GM10248 (cell line): ENCODE data around the gene ALMS1.
"Not testable (repeated sequence)": the region's sequence is repeated elsewhere in the genome, so short reads cannot be mapped to it uniquely, and the experiment has no call there.

Experiments
- CTCF ChIA-PET: fragments of 300-600 bp; sonication (Branson Sonifier 250); formaldehyde crosslinking; extraction: SDS; loops from one replicate; lab custom pipeline; 2021; ENCODE audit warnings: antibody characterized with exemption; lab: Yijun Ruan, JAX
- POLR2A ChIA-PET: fragments of 350-650 bp; sonication (Branson Sonifier 250); formaldehyde crosslinking; extraction: SDS; loops from one replicate; lab custom pipeline; 2020; ENCODE audit warnings: antibody characterized with exemption; lab: Yijun Ruan, JAX
- DNase-seq: peaks from one replicate; pipeline ENCODE4 v3.0.0; 2012; ENCODE audit errors: extremely low spot score
- TF ChIP-seq, protein P1 (sequence below): IDR thresholded peaks from 2 replicates; pipeline ENCODE4 v1.5.1; 2012; ENCODE audit warnings: mild to moderate bottlenecking, low read depth; ENCODE audit errors: extremely low read depth, missing control alignments, control extremely low read depth

ALMS1 gene

DNA sequence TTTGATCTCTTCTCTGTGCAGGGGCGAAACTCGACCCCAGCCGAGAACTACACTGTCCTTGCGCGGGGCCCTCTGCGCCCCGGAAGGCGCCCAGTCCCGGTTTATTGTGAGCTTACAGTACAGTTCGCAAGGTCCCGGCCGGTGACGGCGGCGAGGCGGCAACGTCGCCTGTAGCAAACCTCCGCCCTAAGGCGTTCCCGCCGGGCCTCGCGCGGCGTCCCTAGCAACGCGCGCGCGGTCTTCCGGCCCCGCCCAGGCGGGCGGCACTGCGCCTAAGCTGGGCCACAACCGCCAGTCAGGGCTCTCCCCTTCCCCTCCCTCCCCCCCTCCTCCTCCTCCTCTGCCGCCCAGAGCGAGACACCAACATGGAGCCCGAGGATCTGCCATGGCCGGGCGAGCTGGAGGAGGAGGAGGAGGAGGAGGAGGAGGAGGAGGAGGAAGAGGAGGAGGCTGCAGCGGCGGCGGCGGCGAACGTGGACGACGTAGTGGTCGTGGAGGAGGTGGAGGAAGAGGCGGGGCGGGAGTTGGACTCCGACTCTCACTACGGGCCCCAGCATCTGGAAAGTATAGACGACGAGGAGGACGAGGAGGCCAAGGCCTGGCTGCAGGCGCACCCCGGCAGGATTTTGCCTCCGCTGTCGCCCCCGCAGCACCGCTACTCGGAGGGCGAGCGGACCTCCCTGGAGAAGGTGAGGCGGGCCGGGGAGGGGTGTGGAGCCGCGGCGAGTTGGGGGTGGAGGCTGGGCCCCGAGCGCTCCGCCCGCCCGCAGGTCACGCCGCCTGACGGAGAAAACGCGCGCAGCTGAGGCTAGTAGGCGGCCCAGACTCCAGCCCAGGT lies at the start of gene ALMS1:
TSS of gene ALMS1 (plus strand) at position 333 of the 838 bp plus-strand sequence. CDS start at position 366, 33 bp downstream.
- TF ChIP-seq, protein P1, sequence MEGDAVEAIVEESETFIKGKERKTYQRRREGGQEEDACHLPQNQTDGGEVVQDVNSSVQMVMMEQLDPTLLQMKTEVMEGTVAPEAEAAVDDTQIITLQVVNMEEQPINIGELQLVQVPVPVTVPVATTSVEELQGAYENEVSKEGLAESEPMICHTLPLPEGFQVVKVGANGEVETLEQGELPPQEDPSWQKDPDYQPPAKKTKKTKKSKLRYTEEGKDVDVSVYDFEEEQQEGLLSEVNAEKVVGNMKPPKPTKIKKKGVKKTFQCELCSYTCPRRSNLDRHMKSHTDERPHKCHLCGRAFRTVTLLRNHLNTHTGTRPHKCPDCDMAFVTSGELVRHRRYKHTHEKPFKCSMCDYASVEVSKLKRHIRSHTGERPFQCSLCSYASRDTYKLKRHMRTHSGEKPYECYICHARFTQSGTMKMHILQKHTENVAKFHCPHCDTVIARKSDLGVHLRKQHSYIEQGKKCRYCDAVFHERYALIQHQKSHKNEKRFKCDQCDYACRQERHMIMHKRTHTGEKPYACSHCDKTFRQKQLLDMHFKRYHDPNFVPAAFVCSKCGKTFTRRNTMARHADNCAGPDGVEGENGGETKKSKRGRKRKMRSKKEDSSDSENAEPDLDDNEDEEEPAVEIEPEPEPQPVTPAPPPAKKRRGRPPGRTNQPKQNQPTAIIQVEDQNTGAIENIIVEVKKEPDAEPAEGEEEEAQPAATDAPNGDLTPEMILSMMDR: peak; percentile 24
- ChIA-PET CTCF (interaction anchor here (0.9 to 2.6 kb wide), 5 partner anchors 33 to 97 kb away, joined by 3 to 6 read pairs (median 5); no protein-coding TSS in a partner anchor), POLR2A (interaction anchor here (0.6 to 1.0 kb wide), 3 partner anchors 152 to 942 kb away, joined by 3 to 4 read pairs (median 3); partner anchors contain the start of gene CCT7)
- peak; percentile 95 for DNase-seq

- TF ChIP-seq, protein P1: no peak
- CTCF ChIA-PET: no interaction called here
- POLR2A ChIA-PET: no interaction called here
- DNase-seq: no peak
Observed at GRCh38 chr2:73337828-73338227, 47.8 kb upstream of the ALMS1 start.

DNA sequence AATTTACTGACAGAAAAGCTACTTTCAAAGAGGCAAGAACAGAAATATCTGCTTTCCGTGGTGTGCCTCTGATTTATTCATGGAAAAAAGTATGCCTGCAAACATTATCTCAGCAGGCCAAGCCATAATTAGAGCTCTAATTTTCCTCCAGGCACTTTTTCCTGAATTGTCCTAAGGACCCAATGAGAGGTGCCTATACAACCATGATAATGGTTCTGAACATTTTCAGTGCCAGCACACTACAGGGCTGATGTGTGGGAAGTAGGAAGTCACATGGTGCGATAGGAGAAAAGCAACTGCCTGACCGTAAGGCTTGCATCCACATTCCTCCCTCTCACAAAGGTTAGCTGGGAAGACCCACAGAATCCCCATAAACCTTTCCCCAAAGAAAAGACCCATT lies 46.4 kb upstream of the ALMS1 start:
- CTCF ChIA-PET: interaction anchor here (1.0 to 1.2 kb wide), 2 partner anchors 28 to 34 kb away, joined by 3 read pairs; no protein-coding TSS in a partner anchor
- TF ChIP-seq, protein P1: no peak
- POLR2A ChIA-PET: no interaction called here

GRCh38 chr2:73341039-73341438 lies 44.6 kb upstream of the ALMS1 start:
- TF ChIP-seq, protein P1: no peak
- CTCF ChIA-PET: no interaction called here
- POLR2A ChIA-PET: no interaction called here
- DNase-seq: no peak

More for the DNA sequence above, 46.4 kb upstream of the ALMS1 start:
- DNase-seq: no peak

DNA sequence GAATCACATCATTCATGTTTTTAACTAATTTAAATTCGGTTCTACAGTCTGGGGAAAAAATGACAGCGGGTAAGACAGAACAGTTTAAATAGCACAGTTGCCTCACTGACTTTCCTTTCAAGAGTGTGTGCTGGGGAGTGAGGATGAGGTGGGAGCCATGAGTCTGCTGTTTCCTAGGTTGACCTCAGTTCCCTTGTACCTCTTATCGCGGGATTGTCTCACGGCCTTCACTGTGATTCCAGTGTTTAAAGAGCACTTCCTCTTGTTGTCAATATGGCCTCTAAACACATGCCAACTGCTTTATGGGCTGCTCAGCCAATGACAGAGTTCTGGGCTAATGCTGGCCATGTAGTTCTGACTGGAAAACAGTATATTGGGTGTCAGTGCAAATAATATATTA lies 41.6 kb upstream of the ALMS1 start:
- ChIA-PET POLR2A (no interaction called here), CTCF (no interaction called here)
- DNase-seq: no peak
- TF ChIP-seq, protein P1: no peak

DNA sequence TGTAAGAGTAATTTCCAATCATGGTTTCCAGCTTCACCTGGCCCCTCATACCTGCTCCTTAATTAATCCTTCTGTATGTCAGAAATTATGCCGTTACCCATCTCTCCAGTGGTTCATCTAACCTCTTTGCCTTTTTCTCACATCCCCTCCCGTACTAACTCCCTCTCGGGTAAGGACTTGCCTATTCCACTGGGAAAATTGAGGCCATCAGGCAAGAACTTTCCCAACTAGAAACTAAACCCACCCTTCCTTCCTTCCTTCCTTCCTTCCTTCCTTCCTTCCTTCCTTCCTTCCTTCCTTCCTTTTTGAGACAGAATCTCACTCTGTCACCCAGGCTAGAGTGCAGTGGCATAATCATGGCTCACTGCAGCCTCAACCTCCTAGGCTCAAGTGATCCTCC lies 40.9 kb upstream of the ALMS1 start:
- POLR2A ChIA-PET, CTCF ChIA-PET, DNase-seq: not testable (repeated sequence)

DNA sequence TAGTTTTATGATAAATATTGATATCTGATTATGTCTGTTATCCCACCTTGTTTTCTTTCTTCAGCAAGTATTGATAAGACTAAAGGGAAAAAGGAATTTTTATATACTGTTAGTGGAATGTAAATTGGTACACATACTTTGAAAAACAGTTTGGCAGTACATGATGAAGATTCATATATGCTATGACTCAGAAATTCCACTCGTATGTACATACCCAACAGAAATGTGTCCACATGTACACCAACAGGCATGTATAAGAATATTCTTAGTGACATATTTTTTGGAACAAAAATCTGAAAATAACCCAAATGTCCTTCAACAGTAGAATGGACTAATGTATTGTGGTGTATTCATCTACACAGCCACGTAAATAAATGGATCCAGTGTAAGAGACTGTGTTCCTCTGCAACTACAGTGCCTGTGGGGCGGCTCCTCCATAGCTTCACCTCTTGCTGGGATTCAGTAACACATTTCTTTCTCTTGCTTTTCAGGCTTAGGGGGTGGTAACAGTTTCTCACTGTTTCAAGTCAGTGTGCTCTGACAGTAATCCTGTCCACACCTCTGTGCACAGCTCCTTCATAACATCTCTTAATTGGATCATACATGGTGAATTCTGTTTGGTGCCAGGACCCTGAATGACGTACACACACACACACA lies 35.5 kb upstream of the ALMS1 start:
- TF ChIP-seq, protein P1: no peak
- ChIA-PET POLR2A (no interaction called here), CTCF (no interaction called here)

More for the DNA sequence above, 35.5 kb upstream of the ALMS1 start:
- no peak for DNase-seq
